AG20443 (cell line): ENCODE results near the gene CDIP1.

Experiments used
- DNase-seq: peaks from one replicate; pipeline ENCODE4 v3.0.0; 2012; ENCODE audit warnings: low spot score, mixed read lengths

CDIP1 gene

DNA sequence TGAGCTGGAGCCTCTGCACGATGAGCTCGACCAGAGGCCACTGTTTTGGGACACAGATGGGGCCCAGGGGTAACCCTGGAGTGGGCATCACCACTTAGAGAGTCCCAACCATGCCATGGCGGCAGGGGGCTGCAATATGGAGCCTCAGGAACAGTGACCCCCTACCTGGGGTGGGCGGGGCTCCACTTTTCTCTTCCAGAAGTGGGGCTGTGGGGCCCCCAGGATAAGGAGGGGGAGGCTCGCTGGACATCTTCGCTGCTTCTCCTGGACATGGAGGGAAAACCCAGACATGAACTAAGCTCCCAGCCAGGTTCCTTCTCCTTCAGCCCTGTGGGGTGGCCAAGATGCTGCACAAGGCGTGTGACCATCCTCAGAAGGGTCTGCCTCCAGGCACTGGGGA, 24.7 kb downstream of the CDIP1 start:
- DNase-seq: no peak

DNA sequence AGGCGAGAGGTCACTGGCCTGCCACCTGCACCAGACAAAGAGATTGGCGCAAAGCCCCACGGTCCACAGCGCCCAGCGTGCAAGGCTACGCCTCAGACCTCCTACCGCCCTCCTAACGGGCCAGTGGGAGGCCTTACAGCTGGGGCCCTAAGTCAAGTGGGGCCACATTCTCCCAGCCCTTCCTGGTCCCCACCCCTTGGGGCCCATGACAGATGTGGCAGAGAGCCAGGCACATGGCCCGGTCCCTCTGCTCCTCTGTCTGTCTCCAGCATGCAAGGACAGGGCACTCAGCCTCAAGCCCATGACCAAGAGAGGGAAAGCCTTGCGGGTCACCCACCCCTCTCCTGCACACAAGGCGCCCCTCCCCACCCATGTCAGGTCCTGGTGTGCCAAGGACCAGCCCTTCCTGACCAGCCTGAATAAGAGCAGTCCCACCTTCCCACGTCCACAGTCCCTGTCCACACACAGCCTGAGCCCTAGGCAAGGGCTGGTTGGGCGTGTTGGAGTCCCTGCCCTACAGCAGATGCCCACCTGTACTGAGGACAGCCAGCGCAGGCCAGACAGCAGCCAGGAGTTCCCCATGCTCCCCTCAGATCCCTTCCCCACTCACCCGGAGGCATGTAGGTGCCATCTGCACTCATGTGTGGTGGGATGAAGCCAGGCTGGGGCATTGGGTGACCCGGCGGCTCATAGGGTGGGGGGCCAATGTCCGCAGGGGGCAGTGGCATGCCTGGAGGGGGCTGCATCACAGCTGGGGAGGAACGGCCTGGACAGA, 25.3 kb downstream of the CDIP1 start:
- DNase-seq: no peak

- DNase-seq: no peak
These were observed 26.1 kb downstream of the CDIP1 start for GRCh38 chr16:4512473-4512872.

DNA sequence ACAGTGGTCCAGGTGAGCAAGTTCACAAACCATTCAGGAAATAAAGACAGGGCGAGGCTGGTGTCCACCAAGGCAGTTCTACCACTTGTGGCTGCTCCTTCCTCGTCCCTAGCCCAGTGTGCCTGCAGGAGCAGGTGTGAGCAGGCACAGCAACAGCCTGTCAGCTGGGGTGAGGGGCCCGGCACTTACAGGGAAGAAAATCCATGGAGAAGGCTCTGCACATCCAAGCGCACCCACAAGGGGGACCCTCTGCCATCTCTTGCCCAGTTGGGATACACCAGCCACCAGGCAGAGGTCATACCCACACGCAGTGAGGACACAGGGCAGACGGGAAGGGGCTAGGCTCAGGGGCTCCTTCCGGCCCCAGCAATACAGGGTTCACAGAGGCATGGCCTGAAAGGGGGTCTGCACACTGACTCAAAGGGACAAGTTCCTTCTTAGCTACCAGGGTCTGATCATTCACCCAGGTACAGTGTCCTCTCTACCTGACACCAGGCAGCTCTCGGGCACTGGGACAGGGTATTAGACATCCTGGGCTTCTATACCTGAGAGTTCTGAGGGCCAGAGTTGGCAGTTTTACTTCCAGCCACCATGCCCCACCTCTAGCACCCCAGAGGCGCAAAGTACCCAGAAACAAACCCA, 27.0 kb downstream of the CDIP1 start:
- DNase-seq: peak; percentile 63

DNA sequence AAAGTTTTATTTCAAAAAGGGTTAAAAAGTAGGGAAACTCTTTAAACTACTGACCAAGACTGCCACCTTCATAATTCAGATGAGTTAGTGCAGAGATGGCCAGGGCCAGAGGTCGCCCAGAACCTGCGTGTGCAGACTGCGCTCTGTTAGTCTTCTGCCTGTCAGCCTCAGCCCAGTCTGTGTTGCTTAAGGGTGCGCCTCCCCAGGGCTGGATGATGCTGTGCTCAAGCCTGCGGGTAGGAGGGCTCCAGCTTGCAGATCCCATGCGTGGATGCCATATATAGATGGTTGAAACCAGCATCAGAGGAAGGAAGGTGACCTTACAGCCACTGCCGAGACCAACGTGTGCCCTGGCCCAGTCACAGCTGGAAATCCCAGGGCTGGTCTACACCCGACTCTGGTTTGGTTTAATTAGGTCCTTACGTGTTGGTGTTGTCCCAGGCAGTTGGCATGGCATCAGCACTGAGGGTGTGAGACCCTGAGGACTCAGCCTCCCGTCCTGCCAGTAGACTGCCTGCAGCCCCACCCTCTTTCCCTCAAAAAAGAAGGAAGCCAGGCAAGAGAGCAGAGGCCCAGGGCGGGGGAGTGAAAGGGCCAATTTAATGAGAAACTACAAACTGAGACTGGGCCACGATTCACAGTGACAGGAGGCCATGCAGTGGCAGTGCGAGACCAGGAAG, 27.7 kb downstream of the CDIP1 start:
- no peak for DNase-seq

GRCh38 chr16:4510131-4510530, 28.4 kb downstream of the CDIP1 start:
- no peak for DNase-seq

DNA sequence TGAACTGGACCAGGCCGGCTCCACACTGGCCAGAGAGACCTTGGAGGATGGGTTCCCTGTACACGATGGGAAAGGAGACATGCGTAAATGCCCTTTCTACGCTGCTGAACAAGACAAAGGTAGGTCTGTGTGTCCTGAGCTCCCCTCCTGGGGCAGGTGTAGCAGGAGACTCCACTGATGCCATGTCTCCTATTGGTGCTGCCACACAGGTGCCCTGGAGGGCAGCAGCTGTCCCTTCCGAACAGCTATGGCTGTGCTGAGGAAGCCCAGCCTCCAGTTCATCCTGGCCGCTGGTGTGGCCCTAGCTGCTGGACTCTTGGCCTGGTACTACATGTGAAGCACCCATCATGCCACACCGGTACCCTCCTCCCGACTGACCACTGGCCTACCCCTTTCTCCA, 29.2 kb downstream of the CDIP1 start:
- no peak for DNase-seq

GRCh38 chr16:4508806-4509205, 29.8 kb downstream of the CDIP1 start:
- DNase-seq: no peak

DNA sequence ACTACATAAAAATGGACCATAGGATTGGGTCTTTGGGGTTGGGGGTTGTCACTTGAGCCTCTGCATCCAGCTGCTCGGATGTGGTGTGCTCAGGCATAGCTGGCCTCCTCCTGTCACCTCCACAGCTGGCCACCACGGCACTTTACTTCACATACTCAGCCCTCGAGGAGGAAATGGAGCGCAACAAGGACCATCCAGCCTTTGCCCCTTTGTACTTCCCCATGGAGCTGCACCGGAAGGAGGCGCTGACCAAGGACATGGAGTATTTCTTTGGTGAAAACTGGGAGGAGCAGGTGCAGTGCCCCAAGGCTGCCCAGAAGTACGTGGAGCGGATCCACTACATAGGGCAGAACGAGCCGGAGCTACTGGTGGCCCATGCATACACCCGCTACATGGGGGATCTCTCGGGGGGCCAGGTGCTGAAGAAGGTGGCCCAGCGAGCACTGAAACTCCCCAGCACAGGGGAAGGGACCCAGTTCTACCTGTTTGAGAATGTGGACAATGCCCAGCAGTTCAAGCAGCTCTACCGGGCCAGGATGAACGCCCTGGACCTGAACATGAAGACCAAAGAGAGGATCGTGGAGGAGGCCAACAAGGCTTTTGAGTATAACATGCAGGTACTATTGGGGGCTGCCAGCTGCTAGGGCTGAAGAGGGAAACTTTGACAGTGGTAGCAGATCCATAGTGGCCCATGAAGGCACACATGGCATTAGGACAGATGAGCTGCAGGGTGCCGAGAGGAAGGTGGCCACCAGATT, 30.8 kb downstream of the CDIP1 start:
- no peak for DNase-seq

GRCh38 chr16:4506450-4506849, 32.1 kb downstream of the CDIP1 start:
- peak; percentile 87 for DNase-seq

DNA sequence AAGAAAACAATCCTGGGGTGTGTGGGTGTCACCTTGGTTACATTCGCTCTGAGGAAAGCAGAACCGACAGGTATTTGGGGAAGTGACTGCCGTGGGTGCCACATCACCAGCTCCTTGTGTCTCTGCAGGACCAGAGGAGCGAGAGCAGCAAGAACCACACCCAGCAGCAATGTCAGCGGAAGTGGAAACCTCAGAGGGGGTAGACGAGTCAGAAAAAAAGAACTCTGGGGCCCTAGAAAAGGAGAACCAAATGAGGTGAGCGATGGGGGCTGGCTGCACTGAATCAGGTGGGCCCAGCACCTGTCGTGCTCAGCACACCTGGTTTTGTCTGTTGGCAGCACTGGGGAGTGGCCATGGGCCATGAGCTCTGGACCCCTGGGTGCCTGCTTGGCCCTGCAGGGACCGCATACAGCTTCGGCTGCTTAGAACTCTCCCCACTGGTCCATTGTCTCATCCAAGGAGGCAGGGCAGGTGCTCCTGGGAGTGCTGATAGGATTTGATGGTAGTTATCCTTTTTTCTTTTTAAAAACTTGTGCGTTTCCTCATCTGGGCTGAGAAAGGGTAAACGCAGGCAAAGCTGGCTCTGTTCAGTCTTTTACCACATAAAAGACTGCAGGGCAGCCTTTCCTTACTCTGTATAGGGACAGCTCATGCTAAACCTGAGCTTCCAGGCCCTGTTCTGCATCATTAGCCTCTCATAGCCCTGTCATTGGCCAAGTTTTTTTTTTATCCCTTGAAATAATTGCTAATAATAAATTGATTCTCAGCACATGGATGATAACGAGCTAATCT, 33.0 kb downstream of the CDIP1 start:
- DNase-seq: no peak

DNA sequence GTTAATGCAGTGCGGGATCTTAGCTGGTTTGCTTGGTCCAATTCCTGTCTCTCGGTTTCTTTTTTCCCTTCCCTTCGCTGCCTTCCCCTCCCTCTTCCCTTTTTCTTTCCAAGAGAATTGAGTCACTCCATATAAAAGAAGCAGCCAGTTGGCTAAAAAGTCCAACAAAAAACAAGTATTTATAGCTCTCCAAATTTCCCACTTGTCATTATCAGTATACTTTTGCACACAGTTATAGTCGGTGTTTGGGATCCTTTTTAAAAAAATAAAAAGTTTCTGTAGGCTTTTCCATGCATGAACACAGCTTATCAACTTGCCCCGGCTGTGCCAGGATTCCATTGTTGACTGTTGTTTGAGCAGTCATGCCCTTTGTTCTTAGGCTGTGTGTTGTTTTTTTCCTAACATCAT, 37.5 kb downstream of the CDIP1 start:
- DNase-seq: peak; percentile 54

DNA sequence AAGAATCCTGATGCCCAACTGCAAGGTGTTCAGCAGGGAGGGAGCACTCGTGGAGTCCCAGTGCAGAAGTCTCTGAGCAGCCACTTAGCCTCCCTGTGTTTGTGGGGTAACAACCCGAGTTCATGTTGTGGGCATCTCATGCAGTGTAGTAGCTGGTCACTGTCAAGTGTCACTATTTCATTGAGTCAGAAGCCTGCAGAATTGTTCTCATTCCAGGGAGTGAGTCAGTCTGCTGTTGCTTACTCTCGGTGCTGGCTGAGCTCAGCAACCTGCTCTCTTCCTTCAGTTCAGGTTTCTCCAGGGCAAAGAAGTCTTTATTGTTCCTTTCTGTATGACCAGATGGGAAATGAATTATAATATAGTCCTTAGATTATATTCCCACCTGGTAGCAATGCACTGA, 38.3 kb downstream of the CDIP1 start:
- DNase-seq: peak; percentile 93

DNA sequence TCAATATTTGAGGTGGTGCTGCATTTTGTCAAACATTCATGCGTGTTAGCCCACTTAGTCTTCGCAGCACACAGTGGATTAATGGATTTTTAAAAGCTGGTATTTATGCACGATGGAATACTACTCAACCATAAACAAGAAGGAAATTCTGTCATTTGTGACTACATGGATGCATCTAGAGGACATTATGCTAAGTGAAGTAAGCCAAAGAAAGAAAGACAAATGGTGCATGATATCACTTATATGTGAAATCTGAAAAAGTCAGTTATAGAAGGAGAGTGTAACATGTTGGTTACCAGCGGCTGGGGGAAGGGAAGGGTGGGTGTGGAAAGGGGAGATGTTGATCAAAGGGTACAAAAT, 39.4 kb downstream of the CDIP1 start:
- DNase-seq: no peak

DNA sequence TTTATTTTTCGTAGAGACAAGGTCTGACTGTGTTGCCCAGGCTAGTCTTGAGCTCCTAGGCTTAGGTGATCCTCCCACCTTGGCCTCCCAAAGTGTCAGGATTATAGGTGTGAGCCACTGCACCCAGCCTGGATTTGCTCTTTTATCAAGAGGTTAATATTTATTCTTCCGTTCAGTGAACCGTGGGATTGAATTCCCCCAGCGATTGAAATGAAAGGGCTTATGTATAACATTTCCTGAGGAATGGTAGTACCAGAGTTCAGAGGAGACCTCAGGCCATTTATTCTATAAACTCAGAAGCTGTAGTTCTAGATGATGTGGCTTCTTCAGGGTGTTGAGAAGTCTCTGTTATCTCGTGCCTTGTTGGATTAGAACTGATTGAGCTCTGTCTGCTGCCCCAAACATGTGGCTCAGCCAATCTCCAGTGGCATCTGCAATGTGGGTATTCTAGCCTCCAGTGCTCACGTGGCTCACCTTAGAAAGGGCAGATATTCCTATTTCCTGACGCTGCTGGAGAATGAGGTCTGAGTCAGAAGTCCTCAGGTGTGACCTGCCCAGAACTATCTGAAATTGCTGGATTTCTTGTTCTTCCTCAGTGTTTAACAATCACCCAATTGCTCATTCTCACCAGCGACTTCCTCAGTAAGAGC, 39.9 kb downstream of the CDIP1 start:
- no peak for DNase-seq

GRCh38 chr16:4496305-4496704, 42.3 kb downstream of the CDIP1 start:
- DNase-seq: no peak

DNA sequence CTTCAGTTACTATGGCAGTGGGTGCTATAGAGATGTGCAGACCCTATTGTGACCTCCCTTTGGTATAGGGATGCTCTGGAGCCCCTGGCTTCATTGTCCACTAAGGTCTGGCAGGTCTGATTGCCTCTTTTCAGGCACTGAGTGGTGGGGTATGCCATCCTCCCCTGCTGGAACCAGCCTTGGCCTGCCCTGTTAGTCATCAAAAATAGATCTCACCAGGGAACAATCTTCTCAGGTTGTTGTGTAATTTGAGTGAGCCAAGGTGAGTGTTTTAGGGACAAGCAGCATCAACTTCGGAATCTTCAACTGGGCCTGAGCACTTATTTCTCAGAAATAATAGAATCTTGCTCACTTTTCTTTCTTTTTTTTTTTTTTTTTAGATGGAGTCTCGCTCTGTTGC, 42.8 kb downstream of the CDIP1 start:
- no peak for DNase-seq

GRCh38 chr16:4494746-4495490, 43.7 kb downstream of the CDIP1 start:
- peak; percentile 68 for DNase-seq

GRCh38 chr16:4491898-4492297, 46.7 kb downstream of the CDIP1 start:
- DNase-seq: no peak

DNA sequence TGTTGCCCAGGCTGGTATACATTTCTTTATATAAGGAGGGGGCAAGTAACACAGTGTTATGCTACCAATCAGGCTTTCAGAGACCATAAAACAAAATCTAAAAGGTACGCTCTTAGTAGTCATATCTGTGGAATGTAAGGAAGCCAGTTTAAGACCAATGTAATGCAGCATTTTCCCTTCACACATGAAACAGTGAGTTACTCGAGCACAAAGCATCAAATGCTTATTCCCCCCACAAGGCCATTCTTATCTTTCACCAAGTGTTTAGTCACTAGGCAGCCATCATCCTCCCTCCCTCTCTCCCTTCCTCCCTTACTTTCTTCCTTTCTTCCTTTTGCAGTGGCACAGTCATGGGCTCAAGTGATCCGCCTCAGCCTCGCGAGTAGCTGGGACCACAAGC, 49.5 kb downstream of the CDIP1 start:
- peak; percentile 57 for DNase-seq
